Bone marrow (tissue), 2 donors: Measurements from ENCODE around the gene CYP24A1.

Experiments
- DNase-seq, 2 donors: peaks; one replicate each; lab custom pipeline; 2025; lab: John Stamatoyannopoulos, UW

Gene CYP24A1

GRCh38 chr20:54201268-54201846 lies 27.6 kb upstream of the CYP24A1 start:
- DNase-seq: no peak

GRCh38 chr20:54200487-54201267 lies 26.9 kb upstream of the CYP24A1 start:
- DNase-seq: no peak

- peak; percentile 23 to 37 for DNase-seq
These were observed 26.0 kb upstream of the CYP24A1 start for GRCh38 chr20:54199721-54200176.

GRCh38 chr20:54199283-54199682 lies 25.5 kb upstream of the CYP24A1 start:
- DNase-seq: no peak

- no peak for DNase-seq
These were observed 24.1 kb upstream of the CYP24A1 start for GRCh38 chr20:54197621-54198604.

GRCh38 chr20:54195483-54196472 lies 22.0 kb upstream of the CYP24A1 start:
- DNase-seq: no peak

- DNase-seq: no peak
These were observed 21.1 kb upstream of the CYP24A1 start for GRCh38 chr20:54194724-54195438.

GRCh38 chr20:54193817-54194216 lies 20.0 kb upstream of the CYP24A1 start:
- no peak for DNase-seq

- DNase-seq: no peak
These were observed 16.4 kb upstream of the CYP24A1 start for GRCh38 chr20:54190217-54190616.

GRCh38 chr20:54189630-54190029 lies 15.8 kb upstream of the CYP24A1 start:
- no peak for DNase-seq

- no peak for DNase-seq
These were observed 14.5 kb upstream of the CYP24A1 start for GRCh38 chr20:54188132-54188849.

- no peak for DNase-seq
These were observed 11.3 kb upstream of the CYP24A1 start for GRCh38 chr20:54184904-54185626.

- DNase-seq: no peak
These were observed 10.3 kb upstream of the CYP24A1 start for GRCh38 chr20:54184071-54184470.

- no peak for DNase-seq
These were observed 7.1 kb upstream of the CYP24A1 start for GRCh38 chr20:54180931-54181330.

- no peak for DNase-seq
These were observed 6.2 kb upstream of the CYP24A1 start for GRCh38 chr20:54179946-54180345.

- no peak for DNase-seq
These were observed 4.5 kb upstream of the CYP24A1 start for GRCh38 chr20:54178256-54178655.

GRCh38 chr20:54177378-54177777 lies 3.6 kb upstream of the CYP24A1 start:
- DNase-seq: no peak

- DNase-seq: no peak
These were observed 2.8 kb upstream of the CYP24A1 start for GRCh38 chr20:54176610-54177009.
